ENCODE results near the gene CHD5.

GRCh38 chr1:6185635-6186382 lies 5.7 kb upstream of the CHD5 start:
- peak in 5 of 6 experiments; percentile 17 to 47 (median 28) for TF ChIP-seq CTCF (IDR thresholded peaks at IDR 0.05)
- TF ChIP-seq POLR2A (IDR thresholded peaks at IDR 0.05) = no peak

Data from esophagus squamous epithelium (tissue), 4 donors.